NCI-H146 (cell line): ENCODE results near the gene CALHM1.
"Not testable (repeated sequence)": the region's sequence is repeated elsewhere in the genome, so short reads cannot be mapped to it uniquely, and the experiment has no call there.

ENCODE experiments used
- DNase-seq: peaks from one replicate; lab custom pipeline; 2025; lab: John Stamatoyannopoulos, UW

The CALHM1 gene

DNA sequence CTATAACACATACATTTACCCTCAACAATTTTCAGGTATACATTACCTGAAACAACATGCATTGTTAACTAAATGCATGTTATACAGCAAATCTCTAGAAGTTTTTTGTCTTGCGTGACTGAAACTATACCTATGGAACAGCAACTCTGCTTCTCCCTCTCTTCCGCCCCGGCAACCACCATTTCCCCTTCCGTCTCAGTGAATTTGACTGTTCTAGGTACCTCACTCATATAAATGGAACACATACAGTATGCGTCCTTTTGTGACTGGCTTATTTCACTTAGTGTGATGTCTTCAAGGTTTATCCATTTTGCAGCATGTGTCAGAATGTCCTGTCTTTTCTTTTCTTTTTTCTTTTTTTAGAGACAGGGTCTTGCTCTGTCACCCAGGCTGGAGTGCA, 29.1 kb downstream of the CALHM1 start:
- DNase-seq, result no peak

DNA sequence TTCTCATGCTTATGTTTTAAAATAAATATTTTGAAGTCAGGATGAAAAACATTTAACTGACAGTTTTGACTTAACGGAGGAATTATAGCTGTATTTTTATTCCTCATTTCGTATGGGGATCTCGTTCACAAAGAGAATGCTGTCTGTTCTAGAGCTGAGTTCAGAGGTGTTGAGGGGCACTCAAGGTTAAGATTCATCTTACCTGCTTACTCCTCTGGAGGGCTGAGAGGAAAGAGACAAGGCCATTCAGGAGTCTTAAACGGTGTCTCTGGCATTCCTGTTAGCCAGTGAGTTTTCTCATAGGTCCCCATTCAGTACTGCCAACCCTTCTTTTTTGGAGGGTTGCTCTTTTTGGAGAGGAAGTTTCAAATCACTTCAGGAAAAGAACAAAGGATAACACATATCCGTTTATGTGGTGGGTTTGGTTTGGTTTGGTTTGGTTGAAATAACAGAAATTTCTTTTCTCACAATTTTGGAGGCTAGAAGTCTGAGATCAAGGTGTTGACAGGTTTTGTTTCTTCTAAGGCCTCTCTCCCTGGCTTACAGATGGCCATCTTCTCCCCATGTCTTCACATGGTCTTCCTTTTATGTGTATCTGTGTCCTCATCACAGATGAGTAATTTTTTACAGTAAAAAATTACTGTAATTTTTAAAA, 29.6 kb downstream of the CALHM1 start:
- DNase-seq, result no peak

DNA sequence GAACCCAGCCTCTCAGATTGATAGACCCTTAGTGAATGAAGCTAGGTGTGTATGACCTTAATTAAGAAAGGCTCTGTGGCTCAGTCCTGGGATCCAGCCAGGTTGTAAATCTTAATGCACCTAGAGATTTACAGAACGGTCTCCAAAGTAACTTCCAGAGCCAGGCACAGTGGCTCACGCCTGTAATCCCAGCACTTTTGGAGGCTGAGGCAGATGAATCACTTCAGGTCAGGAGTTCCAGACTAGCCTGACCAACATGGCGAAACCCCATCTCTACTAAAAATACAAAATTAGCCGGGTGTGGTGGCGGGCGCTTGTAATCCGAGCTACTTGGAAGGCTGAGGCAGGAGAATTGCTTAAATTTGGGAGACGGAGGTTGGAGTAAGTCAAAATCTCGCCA, 30.8 kb downstream of the CALHM1 start:
- no peak for DNase-seq

DNA sequence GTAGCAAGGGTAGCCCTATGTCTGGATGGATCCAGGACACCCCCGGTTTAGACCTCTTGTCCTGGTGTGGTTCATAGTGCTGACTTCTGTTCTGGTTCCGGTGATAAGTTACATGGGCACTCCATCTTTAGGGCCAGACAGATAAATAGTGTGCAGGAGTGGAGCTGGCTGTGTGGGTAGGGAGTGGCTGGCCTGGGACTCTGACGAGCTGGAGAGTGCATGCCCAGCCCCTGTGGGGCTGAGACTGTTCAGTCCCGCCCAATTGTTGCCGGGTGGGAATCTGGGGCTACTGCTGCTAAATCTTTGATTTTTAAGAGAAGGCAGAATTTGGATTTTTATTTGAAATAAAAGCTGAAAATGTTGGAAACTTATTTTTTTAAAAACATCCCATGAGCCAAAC, 35.0 kb downstream of the CALHM1 start:
- no peak for DNase-seq

DNA sequence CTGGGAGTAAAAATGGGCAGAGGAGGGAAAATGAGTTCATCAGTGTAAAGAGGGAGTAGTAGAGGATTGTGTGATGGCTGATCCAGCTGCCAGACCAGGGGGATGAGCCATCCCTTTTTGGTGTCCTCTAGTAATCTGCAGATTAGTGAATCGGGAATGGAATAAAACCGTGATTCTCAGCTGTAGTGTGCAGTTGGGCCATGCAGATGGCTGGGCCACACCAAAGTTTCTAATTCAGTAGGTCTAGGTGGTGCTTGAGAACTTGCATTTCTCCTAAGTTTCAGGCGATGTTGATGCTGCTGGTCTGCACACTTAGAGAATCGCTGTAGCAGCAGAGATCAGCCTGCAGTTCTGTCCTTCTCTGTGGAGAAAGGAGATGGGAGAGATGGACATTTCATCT, 39.6 kb downstream of the CALHM1 start:
- DNase-seq, result no peak

DNA sequence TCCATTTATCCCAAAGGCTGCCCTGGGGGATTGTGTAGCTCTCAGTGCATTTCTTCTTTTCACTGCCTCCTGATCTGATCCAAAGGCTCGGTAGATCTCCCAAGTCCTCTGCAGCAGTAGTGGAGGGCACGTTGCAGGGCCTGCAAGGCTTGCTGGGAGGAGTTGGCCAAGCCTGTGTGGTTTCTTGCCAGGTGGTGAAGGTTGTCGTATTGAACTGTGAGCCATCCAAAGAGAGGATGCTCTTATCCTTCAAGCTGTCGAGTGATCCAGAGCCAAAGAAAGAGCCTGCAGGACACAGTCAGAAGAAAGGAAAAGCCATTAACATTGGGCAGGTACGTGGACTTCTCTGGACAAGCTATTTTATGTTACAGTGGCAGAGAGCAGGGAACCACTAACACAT, 41.1 kb downstream of the CALHM1 start:
- DNase-seq, result no peak

DNA sequence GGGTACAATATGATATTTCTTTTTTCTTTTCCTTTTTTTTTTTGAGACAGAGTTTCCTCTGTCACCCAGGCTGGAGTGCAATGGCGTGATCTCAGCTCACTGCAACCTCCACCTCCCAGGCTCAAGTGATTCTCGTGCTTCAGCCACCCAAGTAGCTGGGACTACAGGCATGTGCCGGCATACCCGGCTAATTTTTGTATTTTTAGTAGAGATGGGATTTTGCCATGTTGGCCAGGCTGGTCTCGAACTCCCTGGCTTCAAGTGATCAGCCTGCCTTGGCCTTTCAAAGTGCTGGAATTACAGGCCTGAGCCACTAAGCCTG, 41.6 kb downstream of the CALHM1 start:
- DNase-seq, result not testable (repeated sequence)

DNA sequence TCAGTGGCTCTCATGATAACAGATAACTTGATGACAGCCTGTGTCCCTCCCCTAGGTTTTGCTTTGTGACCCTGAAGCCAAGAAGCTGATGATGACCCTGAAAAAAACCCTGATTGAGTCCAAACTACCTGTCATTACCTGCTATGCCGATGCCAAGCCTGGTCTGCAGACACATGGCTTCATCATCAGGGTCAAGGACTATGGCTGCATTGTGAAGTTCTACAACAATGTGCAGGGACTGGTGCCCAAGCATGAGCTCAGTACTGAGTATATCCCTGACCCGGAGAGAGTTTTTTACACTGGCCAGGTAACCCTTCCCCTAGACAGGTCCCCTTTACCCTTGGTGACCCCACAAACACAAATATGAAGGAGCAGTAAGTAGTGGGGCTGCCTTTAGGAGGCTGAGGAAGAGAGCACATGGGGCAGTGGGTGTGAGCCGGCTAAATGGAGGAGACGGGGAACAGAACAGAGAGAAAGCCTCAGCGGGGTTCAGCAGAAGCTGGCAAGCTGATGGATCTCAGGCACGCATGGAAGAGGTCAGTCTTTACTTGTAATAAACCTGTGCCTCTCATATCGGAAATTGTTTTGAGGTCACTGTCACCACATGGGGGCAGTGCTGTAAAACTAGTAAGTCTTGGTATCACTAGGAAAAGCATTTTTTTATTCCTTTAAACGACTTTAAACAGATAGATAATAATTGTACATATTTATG, 42.1 kb downstream of the CALHM1 start:
- peak; percentile 53 for DNase-seq

DNA sequence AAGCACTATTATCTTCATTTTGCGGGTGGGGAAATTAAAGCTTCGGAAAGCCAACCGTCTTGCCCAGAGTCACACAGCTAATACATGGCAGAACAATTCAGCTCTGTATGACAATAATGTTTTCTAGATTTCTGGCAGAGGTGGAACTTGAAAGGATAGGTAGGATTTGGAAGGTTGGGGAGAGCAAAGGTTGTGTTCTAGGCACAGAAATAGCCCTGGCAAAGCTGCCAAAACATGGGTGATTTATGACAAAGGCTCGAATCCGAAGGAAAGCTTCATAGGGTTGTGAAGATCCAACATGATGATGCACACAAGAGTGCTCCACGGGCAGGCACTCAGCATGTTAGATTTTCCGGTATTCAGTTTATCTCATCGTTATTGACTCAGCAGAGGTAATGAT, 43.1 kb downstream of the CALHM1 start:
- no peak for DNase-seq

DNA sequence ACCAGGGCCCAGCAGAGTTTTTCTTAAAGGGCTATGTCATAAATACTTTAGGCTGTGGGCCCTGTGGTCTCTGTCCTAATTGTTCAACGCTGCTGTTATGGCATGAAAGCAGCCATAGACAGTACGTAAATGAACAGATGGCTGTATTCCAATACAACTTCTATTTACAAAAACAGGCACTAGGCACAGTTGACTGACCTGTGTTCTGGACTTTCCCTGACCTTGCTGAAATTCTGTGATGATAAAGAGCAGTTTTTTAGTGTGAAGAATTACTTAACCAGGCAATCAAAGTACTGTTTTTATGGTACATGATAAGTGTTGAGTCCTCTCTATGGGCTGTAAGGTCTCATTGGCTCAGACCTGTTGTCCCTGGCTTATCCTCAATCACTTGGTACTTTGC, 45.1 kb downstream of the CALHM1 start:
- DNase-seq, result no peak
